Muscle layer of colon (tissue), 2 donors: ENCODE results near the gene SH2D3C.
A peak's percentile ranks its signal among the peaks of the same experiment; 100 is the strongest.

Experiments
- H3K27ac ChIP-seq: one replicate; pipeline ENCODE4 v1.7.0; 2013; ENCODE audit warnings: low read depth, mild to moderate bottlenecking, low read length, moderate library complexity
- H3K27me3 ChIP-seq, 2 donors: one replicate each; pipeline ENCODE4 v1.7.0; 2013; ENCODE audit warnings: low read length in 2 of 2, mild to moderate bottlenecking in 2 of 2; ENCODE audit not compliant: insufficient read depth in 2 of 2, control insufficient read depth in 1 of 2
- H3K36me3 ChIP-seq: one replicate; pipeline ENCODE4 v1.7.0; 2013; ENCODE audit warnings: mild to moderate bottlenecking, low read length; ENCODE audit not compliant: insufficient read depth
- H3K4me1 ChIP-seq: one replicate; pipeline ENCODE4 v1.7.0; 2013; ENCODE audit warnings: mild to moderate bottlenecking, low read length; ENCODE audit not compliant: insufficient read depth
- H3K4me3 ChIP-seq, 2 donors: one replicate each; pipeline ENCODE4 v1.7.0; 2013; ENCODE audit warnings: low read length in 2 of 2, low read depth in 1 of 2, mild to moderate bottlenecking in 1 of 2, moderate library complexity in 1 of 2
- H3K9ac ChIP-seq: one replicate; pipeline ENCODE4 v1.7.0; 2013; ENCODE audit warnings: low read length
- H3K9me3 ChIP-seq: one replicate; pipeline ENCODE4 v1.7.0; 2013; ENCODE audit warnings: mild to moderate bottlenecking, low read length
- donor health status: abdominal sarcoma.
- donor health status: Adenocarcinoma of cecum.

Gene SH2D3C

GRCh38 chr9:127720031-127720864 is 58.2 kb downstream of the SH2D3C start:
- Histone ChIP-seq H3K27me3 (peaks cover 0 to 4% of the 10 kb centered on the region in 2 donors), H3K9ac (no peak overlapping the region), H3K9me3 (no peaks in the 10 kb centered on the region), H3K36me3 (no peaks in the 10 kb centered on the region), H3K27ac (no peak overlapping the region), H3K4me3 (no peak overlapping the region), H3K4me1 (peaks cover 6% of the 10 kb centered on the region)

- H3K4me3 ChIP-seq: no peak overlapping the region
- no peaks in the 10 kb centered on the region for H3K27me3 ChIP-seq
- no peaks in the 10 kb centered on the region for H3K36me3 ChIP-seq
- no peak overlapping the region for H3K9ac ChIP-seq
- peaks cover 12% of the 10 kb centered on the region for H3K4me1 ChIP-seq
- no peak overlapping the region for H3K27ac ChIP-seq
- H3K9me3 ChIP-seq: no peaks in the 10 kb centered on the region
Measured at GRCh38 chr9:127717766-127718165, 60.7 kb downstream of the SH2D3C start.

GRCh38 chr9:127716412-127716811 is 62.1 kb downstream of the SH2D3C start:
- H3K27ac ChIP-seq: peak overlapping the region; percentile 74
- no peaks in the 10 kb centered on the region for H3K27me3 ChIP-seq
- H3K9me3 ChIP-seq: no peaks in the 10 kb centered on the region
- H3K4me3 ChIP-seq: peak overlapping the region; percentile 59 to 88
- peaks cover 12% of the 10 kb centered on the region for H3K4me1 ChIP-seq
- H3K36me3 ChIP-seq: no peaks in the 10 kb centered on the region
- peak overlapping the region; percentile 33 for H3K9ac ChIP-seq

- Histone ChIP-seq H3K9ac (peak within 1 kb of the TSS; percentile 53), H3K27me3 (no peaks in the 10 kb centered on the region)
Measured at GRCh38 chr9:127715470-127716337, 62.8 kb downstream of the SH2D3C start, which contains the start of the genes PTRH1 and TTC16. TSS of gene PTRH1 (minus strand) at chr9:127715663. CDS start at chr9:127715639, 24 bp downstream. TSS of gene TTC16 (plus strand) at chr9:127716079. CDS start at chr9:127716146, 67 bp downstream.

GRCh38 chr9:127714951-127715469 is 63.5 kb downstream of the SH2D3C start:
- Histone ChIP-seq H3K9me3 (no peaks in the 10 kb centered on the region), H3K27me3 (no peaks in the 10 kb centered on the region), H3K4me1 (peaks cover 12% of the 10 kb centered on the region), H3K4me3 (peak overlapping the region; percentile 75 to 88), H3K36me3 (no peaks in the 10 kb centered on the region), H3K9ac (peak overlapping the region; percentile 53), H3K27ac (peak overlapping the region; percentile 74)

More at GRCh38 chr9:127715470-127716337, 62.8 kb downstream of the SH2D3C start, which contains the start of the genes PTRH1 and TTC16:
- H3K36me3 ChIP-seq: no peaks in the 10 kb centered on the region
- peak within 1 kb of the TSS; percentile 74 for H3K27ac ChIP-seq
- H3K4me3 ChIP-seq: peak within 1 kb of the TSS; percentile 75 to 88
- H3K9me3 ChIP-seq: no peaks in the 10 kb centered on the region
- peaks cover 12% of the 10 kb centered on the region for H3K4me1 ChIP-seq

GRCh38 chr9:127714020-127714750 is 64.3 kb downstream of the SH2D3C start:
- peak overlapping the region in 1 of 2 donors; percentile 35 for H3K4me3 ChIP-seq
- H3K36me3 ChIP-seq: no peaks in the 10 kb centered on the region
- no peak overlapping the region for H3K9ac ChIP-seq
- peaks cover 12% of the 10 kb centered on the region for H3K4me1 ChIP-seq
- H3K27me3 ChIP-seq: no peaks in the 10 kb centered on the region
- H3K27ac ChIP-seq: no peak overlapping the region
- H3K9me3 ChIP-seq: no peaks in the 10 kb centered on the region

GRCh38 chr9:127712867-127713266 is 65.6 kb downstream of the SH2D3C start:
- peaks cover 0 to 2% of the 10 kb centered on the region in 2 donors for H3K27me3 ChIP-seq

GRCh38 chr9:127712371-127712770 is 66.1 kb downstream of the SH2D3C start:
- H3K9me3 ChIP-seq: no peaks in the 10 kb centered on the region
- H3K27me3 ChIP-seq: peaks cover 0 to 4% of the 10 kb centered on the region in 2 donors
- peaks cover 12% of the 10 kb centered on the region for H3K4me1 ChIP-seq
- H3K9ac ChIP-seq: no peak overlapping the region
- H3K4me3 ChIP-seq: no peak overlapping the region
- no peaks in the 10 kb centered on the region for H3K36me3 ChIP-seq
- H3K27ac ChIP-seq: no peak overlapping the region

More at GRCh38 chr9:127712867-127713266, 65.6 kb downstream of the SH2D3C start:
- no peak overlapping the region for H3K4me3 ChIP-seq
- no peaks in the 10 kb centered on the region for H3K9me3 ChIP-seq
- no peaks in the 10 kb centered on the region for H3K36me3 ChIP-seq
- H3K27ac ChIP-seq: no peak overlapping the region
- H3K4me1 ChIP-seq: peaks cover 12% of the 10 kb centered on the region
- no peak overlapping the region for H3K9ac ChIP-seq

- Histone ChIP-seq H3K27ac (no peak overlapping the region), H3K9me3 (no peaks in the 10 kb centered on the region), H3K9ac (no peak overlapping the region), H3K27me3 (peaks cover 0 to 4% of the 10 kb centered on the region in 2 donors), H3K36me3 (no peaks in the 10 kb centered on the region), H3K4me3 (no peak overlapping the region), H3K4me1 (peaks cover 12% of the 10 kb centered on the region)
Measured at GRCh38 chr9:127711831-127712274, 66.6 kb downstream of the SH2D3C start.

GRCh38 chr9:127711226-127711701 is 67.2 kb downstream of the SH2D3C start:
- H3K9ac ChIP-seq: no peak overlapping the region
- no peaks in the 10 kb centered on the region for H3K36me3 ChIP-seq
- H3K4me1 ChIP-seq: peaks cover 9% of the 10 kb centered on the region
- no peaks in the 10 kb centered on the region for H3K9me3 ChIP-seq
- no peak overlapping the region for H3K4me3 ChIP-seq
- peaks cover 0 to 4% of the 10 kb centered on the region in 2 donors for H3K27me3 ChIP-seq
- no peak overlapping the region for H3K27ac ChIP-seq
